GM12875 (cell line): ENCODE data around the gene CDH4.
"Not testable (repeated sequence)": the region's sequence is repeated elsewhere in the genome, so short reads cannot be mapped to it uniquely, and the experiment has no call there.

Source experiments
- H3K4me3 ChIP-seq: one replicate; pipeline ENCODE4 v1.5.1; 2011; ENCODE audit warnings: low read depth, low read length, control low read depth
- TF ChIP-seq, protein P1 (sequence below): IDR thresholded peaks from 2 replicates; pipeline ENCODE4 v1.5.1; 2011; ENCODE audit warnings: low read depth, mild to moderate bottlenecking, control low read depth, inconsistent platforms, low read length, moderate library complexity, borderline replicate concordance; ENCODE audit not compliant: insufficient read depth

CDH4 gene

GRCh38 chr20:61397790-61398189, 145.7 kb downstream of the CDH4 start:
- H3K4me3 ChIP-seq, result no peak overlapping the region
- TF ChIP-seq, protein P1, sequence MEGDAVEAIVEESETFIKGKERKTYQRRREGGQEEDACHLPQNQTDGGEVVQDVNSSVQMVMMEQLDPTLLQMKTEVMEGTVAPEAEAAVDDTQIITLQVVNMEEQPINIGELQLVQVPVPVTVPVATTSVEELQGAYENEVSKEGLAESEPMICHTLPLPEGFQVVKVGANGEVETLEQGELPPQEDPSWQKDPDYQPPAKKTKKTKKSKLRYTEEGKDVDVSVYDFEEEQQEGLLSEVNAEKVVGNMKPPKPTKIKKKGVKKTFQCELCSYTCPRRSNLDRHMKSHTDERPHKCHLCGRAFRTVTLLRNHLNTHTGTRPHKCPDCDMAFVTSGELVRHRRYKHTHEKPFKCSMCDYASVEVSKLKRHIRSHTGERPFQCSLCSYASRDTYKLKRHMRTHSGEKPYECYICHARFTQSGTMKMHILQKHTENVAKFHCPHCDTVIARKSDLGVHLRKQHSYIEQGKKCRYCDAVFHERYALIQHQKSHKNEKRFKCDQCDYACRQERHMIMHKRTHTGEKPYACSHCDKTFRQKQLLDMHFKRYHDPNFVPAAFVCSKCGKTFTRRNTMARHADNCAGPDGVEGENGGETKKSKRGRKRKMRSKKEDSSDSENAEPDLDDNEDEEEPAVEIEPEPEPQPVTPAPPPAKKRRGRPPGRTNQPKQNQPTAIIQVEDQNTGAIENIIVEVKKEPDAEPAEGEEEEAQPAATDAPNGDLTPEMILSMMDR, result no peak

DNA sequence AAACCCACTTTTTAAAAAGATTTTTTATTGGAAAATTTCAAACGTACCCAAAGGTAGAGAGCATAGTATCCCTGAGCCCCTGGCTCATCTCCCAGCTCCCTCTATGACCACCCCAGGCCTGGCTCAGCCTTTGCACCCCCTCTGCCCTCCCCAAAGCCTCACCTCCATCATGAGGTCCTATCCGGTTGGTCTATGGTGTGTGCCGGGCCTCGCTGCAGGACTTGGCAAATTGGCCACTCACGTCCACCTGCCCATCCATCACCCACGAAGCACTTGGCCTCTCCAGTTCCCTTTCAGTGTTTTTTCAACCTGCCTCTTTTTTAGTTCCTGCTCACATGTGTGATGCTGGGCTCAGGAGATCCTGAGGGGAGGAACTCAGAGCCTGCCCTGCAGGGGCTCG, 147.4 kb downstream of the CDH4 start:
- H3K4me3 ChIP-seq, result no peak overlapping the region
- TF ChIP-seq, protein P1, result no peak

DNA sequence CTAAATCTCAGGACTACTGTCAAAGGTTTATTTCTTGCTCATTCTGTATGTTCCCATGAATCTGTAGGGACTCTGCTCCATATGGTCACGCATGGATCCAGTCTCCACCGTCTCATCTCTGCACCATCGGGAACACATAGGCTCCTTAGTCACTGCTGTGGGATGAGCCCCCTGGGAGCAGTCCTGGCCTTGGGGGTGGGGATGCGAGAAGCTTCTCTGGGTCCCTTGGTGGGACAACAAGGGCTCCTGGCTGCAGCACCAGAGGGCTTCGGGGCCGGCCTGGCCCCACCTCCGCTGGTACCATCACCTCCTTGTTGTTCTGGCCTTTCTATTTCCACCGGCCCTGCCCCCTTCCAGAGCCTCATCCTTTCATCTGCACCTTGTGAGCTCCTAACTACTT, 148.4 kb downstream of the CDH4 start:
- TF ChIP-seq, protein P1, result no peak
- H3K4me3 ChIP-seq, result no peak overlapping the region

DNA sequence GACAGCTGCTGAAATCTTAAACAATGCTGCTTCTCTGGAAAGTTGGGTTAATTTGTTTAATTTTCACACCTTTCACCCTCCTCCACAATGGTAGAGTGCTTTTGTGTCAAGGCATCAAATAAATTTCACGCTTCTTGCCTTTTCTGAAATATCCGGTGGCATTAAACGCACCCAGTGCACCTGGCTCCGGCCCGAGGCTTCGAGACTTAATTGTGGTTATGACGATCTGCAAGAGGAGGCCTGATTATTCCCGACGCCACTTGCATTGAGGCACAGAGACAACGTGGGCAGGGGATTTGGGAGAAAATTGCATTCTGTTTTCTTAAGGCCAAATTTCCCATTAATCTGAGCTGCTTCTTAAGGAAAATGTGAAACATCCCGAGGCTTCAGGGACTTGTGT, 152.2 kb downstream of the CDH4 start:
- H3K4me3 ChIP-seq, result no peak overlapping the region
- TF ChIP-seq, protein P1, result no peak

GRCh38 chr20:61405007-61405406, 152.9 kb downstream of the CDH4 start:
- no peak overlapping the region for H3K4me3 ChIP-seq
- TF ChIP-seq, protein P1, result no peak

GRCh38 chr20:61406773-61407172, 154.7 kb downstream of the CDH4 start:
- not testable (repeated sequence) for H3K4me3 ChIP-seq

DNA sequence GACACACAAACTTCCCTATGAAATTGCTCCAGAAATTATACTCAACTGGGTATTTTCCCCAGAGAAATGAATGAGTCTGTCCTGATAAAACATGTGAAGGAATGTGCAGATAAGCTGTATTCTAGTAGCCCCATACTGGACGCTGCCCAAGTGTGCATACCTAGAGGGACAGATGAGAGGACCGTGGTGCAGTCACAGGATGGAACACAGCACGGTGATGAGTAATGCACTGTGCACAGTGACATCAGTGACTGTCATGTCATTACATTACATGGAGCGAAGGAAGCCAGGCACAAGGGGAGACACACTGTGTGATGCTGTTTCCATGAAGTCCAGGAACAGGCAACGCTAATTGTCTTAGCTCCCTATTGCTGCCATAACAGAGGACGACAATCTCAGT, 155.5 kb downstream of the CDH4 start:
- TF ChIP-seq, protein P1, result no peak
- H3K4me3 ChIP-seq, result no peak overlapping the region
